ENCODE data around the gene CASR. TPM values are rescaled to one million over a fixed set of nuclear protein-coding genes. Genes with fewer than 3 reads are reported as not detected.

Gene CASR
- polyA plus RNA-seq, 1 of the 3 experiments (the other 2 are of a cell fraction), result not detected

- 5% methylated on average over 1 of the region's 1 CpG for WGBS (ENCODE audit: low lambda C conversion rate)
- CTCF ChIA-PET, result interaction anchor here (1.0 to 1.6 kb wide), 2 partner anchors 154 to 710 kb away, joined by 3 to 6 read pairs; no protein-coding TSS in a partner anchor
- no peak for DNase-seq
These were observed 72.4 kb downstream of the CASR start for GRCh38 chr3:122255757-122256439.

GRCh38 chr3:122257644-122258364 lies 74.3 kb downstream of the CASR start:
- Histone ChIP-seq H3K9me3 (no peaks in the 10 kb centered on the region), H3K79me2 (ENCODE audit: insufficient read depth) (no peaks in the 10 kb centered on the region), H3F3A (replicated peaks; ENCODE audit: insufficient read depth) (no peaks in the 10 kb centered on the region), H3K9me2 (no peaks in the 10 kb centered on the region), H3K4me2 (no peak overlapping the region), H4K20me1 (ENCODE audit: insufficient read depth) (no peaks in the 10 kb centered on the region), H3K4me1 (ENCODE audit: control insufficient read depth in 1 of 2, insufficient read depth in 2 of 2, low read depth in 1 of 2, low read length in 1 of 2) (no peaks in the 10 kb centered on the region), H3K4me3 (ENCODE audit: low read depth in 2 of 2, low read length in 1 of 2) (no peak overlapping the region), H2AFZ (ENCODE audit: low read depth) (no peak overlapping the region), H3K9ac (no peak overlapping the region), H3K36me3 (replicated peaks in 1 of 2; ENCODE audit: control insufficient read depth in 1 of 2, insufficient read depth in 2 of 2, low read length in 1 of 2) (no peaks in the 10 kb centered on the region), H3K27me3 (ENCODE audit: insufficient read depth) (peaks cover 27% of the 10 kb centered on the region; the same call in 1 of the 2 replicates), H3K27ac (ENCODE audit: low read depth in 2 of 2, low read length in 1 of 2) (no peak overlapping the region)
- WGBS (ENCODE audit: low lambda C conversion rate), result 29% methylated on average over 7 of the region's 7 CpGs
- ChIA-PET POLR2A (no interaction called here), CTCF (interaction anchor here (0.7 to 4.3 kb wide), 7 partner anchors 12 to 712 kb away, joined by 3 to 28 read pairs (median 3); partner anchors contain the start of gene POLQ)
- no peak for DNase-seq
- TF ChIP-seq YY1 (IDR thresholded peaks at IDR 0.05; ENCODE audit: low read depth), result no peak
- no peak for TF ChIP-seq RFX5 (IDR thresholded peaks at IDR 0.05; ENCODE audit: low read length)
- no peak for TF ChIP-seq GABPA (IDR thresholded peaks at IDR 0.05; ENCODE audit: low read depth)
- no peak for TF ChIP-seq MEF2A (IDR thresholded peaks at IDR 0.05; ENCODE audit: borderline replicate concordance, low read depth)
- no peak for TF ChIP-seq NRF1 (IDR thresholded peaks at IDR 0.05; ENCODE audit: low read depth, low read length)

More at GRCh38 chr3:122255757-122256439, 72.4 kb downstream of the CASR start:
- TF ChIP-seq EZH2phosphoT487 (IDR thresholded peaks at IDR 0.05; ENCODE audit: borderline replicate concordance, low read depth) (no peak), FOSL2 (IDR thresholded peaks at IDR 0.05; ENCODE audit: borderline replicate concordance, low read depth) (no peak), RAD21 (IDR thresholded peaks at IDR 0.05; ENCODE audit: low read length) (no peak), FOXM1 (IDR thresholded peaks at IDR 0.05; ENCODE audit: low read depth) (no peak), IRF3 (IDR thresholded peaks at IDR 0.05; ENCODE audit: low read depth, low read length) (no peak), NFIC (IDR thresholded peaks at IDR 0.05; ENCODE audit: borderline replicate concordance) (no peak), RFX5 (IDR thresholded peaks at IDR 0.05; ENCODE audit: low read length) (no peak), GABPA (IDR thresholded peaks at IDR 0.05; ENCODE audit: low read depth) (no peak), SIN3A (IDR thresholded peaks at IDR 0.05; ENCODE audit: borderline replicate concordance, low read depth, low read length) (no peak)
- Histone ChIP-seq H3K79me2 (ENCODE audit: insufficient read depth) (no peaks in the 10 kb centered on the region), H4K20me1 (ENCODE audit: insufficient read depth) (no peaks in the 10 kb centered on the region), H3F3A (replicated peaks; ENCODE audit: insufficient read depth) (no peaks in the 10 kb centered on the region), H3K9me2 (no peaks in the 10 kb centered on the region), H3K36me3 (replicated peaks in 1 of 2; ENCODE audit: control insufficient read depth in 1 of 2, insufficient read depth in 2 of 2, low read length in 1 of 2) (no peaks in the 10 kb centered on the region), H3K9ac (no peak overlapping the region), H2AFZ (ENCODE audit: low read depth) (no peak overlapping the region), H3K27me3 (ENCODE audit: insufficient read depth) (peaks cover 17% of the 10 kb centered on the region; the same call in 1 of the 2 replicates), H3K4me2 (no peak overlapping the region), H3K27ac (ENCODE audit: low read depth in 2 of 2, low read length in 1 of 2) (no peak overlapping the region), H3K4me1 (ENCODE audit: control insufficient read depth in 1 of 2, insufficient read depth in 2 of 2, low read depth in 1 of 2, low read length in 1 of 2) (no peaks in the 10 kb centered on the region), H3K4me3 (ENCODE audit: low read depth in 2 of 2, low read length in 1 of 2) (no peak overlapping the region), H3K9me3 (no peaks in the 10 kb centered on the region)
- POLR2A ChIA-PET, result no interaction called here
